DMS53 (cell line): ENCODE measurements around the gene MAB21L3.

ENCODE experiments used
- DNase-seq: peaks from one replicate; lab custom pipeline; 2025; lab: John Stamatoyannopoulos, UW

MAB21L3 gene

GRCh38 chr1:116111524-116112021 is 374 bp downstream of the MAB21L3 start:
- DNase-seq, result no peak

- no peak for DNase-seq
These were observed 1.4 kb downstream of the MAB21L3 start for GRCh38 chr1:116112388-116113140.

- no peak for DNase-seq
These were observed 2.4 kb downstream of the MAB21L3 start for GRCh38 chr1:116113615-116114014.

- peak; percentile 2 for DNase-seq
These were observed 4.6 kb downstream of the MAB21L3 start for GRCh38 chr1:116115476-116116439.

GRCh38 chr1:116118471-116118870 is 7.3 kb downstream of the MAB21L3 start:
- no peak for DNase-seq

- DNase-seq, result peak; percentile 1
These were observed 8.7 kb downstream of the MAB21L3 start for GRCh38 chr1:116119876-116120275.

GRCh38 chr1:116122955-116123757 is 12.0 kb downstream of the MAB21L3 start:
- peak; percentile 55 for DNase-seq

- DNase-seq, result peak; percentile 10
These were observed 12.8 kb downstream of the MAB21L3 start for GRCh38 chr1:116123837-116124533.

GRCh38 chr1:116125758-116126157 is 14.6 kb downstream of the MAB21L3 start:
- DNase-seq, result no peak

- DNase-seq, result no peak
These were observed 15.1 kb downstream of the MAB21L3 start for GRCh38 chr1:116126281-116126680.

GRCh38 chr1:116127123-116127847 is 16.1 kb downstream of the MAB21L3 start:
- DNase-seq, result no peak

GRCh38 chr1:116127848-116128540 is 16.8 kb downstream of the MAB21L3 start:
- no peak for DNase-seq

- no peak for DNase-seq
These were observed 17.5 kb downstream of the MAB21L3 start for GRCh38 chr1:116128664-116129063.

GRCh38 chr1:116129537-116129936 is 18.3 kb downstream of the MAB21L3 start:
- no peak for DNase-seq

GRCh38 chr1:116130356-116130755 is 19.2 kb downstream of the MAB21L3 start:
- no peak for DNase-seq

- no peak for DNase-seq
These were observed 20.0 kb downstream of the MAB21L3 start for GRCh38 chr1:116131170-116131569.

GRCh38 chr1:116131866-116132605 is 20.8 kb downstream of the MAB21L3 start:
- no peak for DNase-seq

GRCh38 chr1:116133696-116134475 is 22.7 kb downstream of the MAB21L3 start:
- DNase-seq, result peak; percentile 24

- no peak for DNase-seq
These were observed 23.2 kb downstream of the MAB21L3 start for GRCh38 chr1:116134476-116134773.
